H1 (cell line): Measurements from ENCODE around the gene GRIA2. TPM values are rescaled to one million over a fixed set of nuclear protein-coding genes. Genes with fewer than 3 reads are reported as not detected.

Experiments
- ATF3 ChIP-seq: IDR thresholded peaks from 2 replicates; pipeline ENCODE4 v1.6.1; 2011; ENCODE audit warnings: low read depth, mild to moderate bottlenecking, low read length; ENCODE audit not compliant: insufficient read depth
- CTCF ChIP-seq, 3 experiments: IDR thresholded peaks; 1 replicate in 2 of 3; 2 replicates in 1 of 3; pipeline versions ENCODE4 v1.5.1 to v1.6.1; 2011; ENCODE audit warnings: low read length in 3 of 3, mild to moderate bottlenecking in 3 of 3, inconsistent platforms in 2 of 3, low read depth in 1 of 3, moderate library complexity in 1 of 3; ENCODE audit not compliant: insufficient read depth in 1 of 3; ENCODE audit errors: control extremely low read depth in 1 of 3
- JUND ChIP-seq: IDR thresholded peaks from 2 replicates; pipeline ENCODE4 v1.6.1; 2011; ENCODE audit warnings: mild to moderate bottlenecking, improper control_type of control experiment, low read length
- NRF1 ChIP-seq: IDR thresholded peaks from 2 replicates; pipeline ENCODE4 v1.6.1; 2011; ENCODE audit warnings: mild to moderate bottlenecking, low read depth, low read length, improper control_type of control experiment
- polyA plus RNA-seq, 7 experiments: library from polyadenylated mRNA; depleted of rRNA in 3 of 7; stranded (reverse) in 5 of 7; unstranded in 2 of 7; fragments of >200 nt in 5 of 7; fragments of 200-250 nt in 2 of 7; gene quantifications; 1 replicate in 5 of 7; 2 replicates in 1 of 7; 4 replicates in 1 of 7; pipeline versions ENCODE4 v1.2.1 to v1.2.3, GENCODE V29; 2011 to 2013; ENCODE audit warnings: missing spikeins in 2 of 7, mixed read lengths in 2 of 7
- total RNA-seq: library from RNA; stranded (reverse); fragmentation: NEBNext Ultra II Directional; extraction: Animal tissue kit (Norgen Biotek cat#: 25700); gene quantifications from 2 replicates; pipeline ENCODE4 v1.2.1, GENCODE V29; 2021

Gene GRIA2
- total and polyA plus RNA-seq, 2 of the 8 experiments (the other 6 are each of a cell fraction or from before 2014, with no cell fraction given), result not detected

GRCh38 chr4:157358439-157358838 is 137.9 kb downstream of the GRIA2 start (continued):
- TF ChIP-seq ATF3 (no peak), JUND (no peak), CTCF (IDR thresholded peaks at IDR 0.05; ENCODE audit: control extremely low read depth in 1 of 3, insufficient read depth in 1 of 3, low read depth in 1 of 3, low read length in 3 of 3) (no peak), NRF1 (no peak)
- TF ChIP-seq, all 59 proteins: peak for 0
